Measurements from ENCODE around the gene ESAM.
A peak's percentile ranks its signal among the peaks of the same experiment; 100 is the strongest.

ESAM gene

DNA sequence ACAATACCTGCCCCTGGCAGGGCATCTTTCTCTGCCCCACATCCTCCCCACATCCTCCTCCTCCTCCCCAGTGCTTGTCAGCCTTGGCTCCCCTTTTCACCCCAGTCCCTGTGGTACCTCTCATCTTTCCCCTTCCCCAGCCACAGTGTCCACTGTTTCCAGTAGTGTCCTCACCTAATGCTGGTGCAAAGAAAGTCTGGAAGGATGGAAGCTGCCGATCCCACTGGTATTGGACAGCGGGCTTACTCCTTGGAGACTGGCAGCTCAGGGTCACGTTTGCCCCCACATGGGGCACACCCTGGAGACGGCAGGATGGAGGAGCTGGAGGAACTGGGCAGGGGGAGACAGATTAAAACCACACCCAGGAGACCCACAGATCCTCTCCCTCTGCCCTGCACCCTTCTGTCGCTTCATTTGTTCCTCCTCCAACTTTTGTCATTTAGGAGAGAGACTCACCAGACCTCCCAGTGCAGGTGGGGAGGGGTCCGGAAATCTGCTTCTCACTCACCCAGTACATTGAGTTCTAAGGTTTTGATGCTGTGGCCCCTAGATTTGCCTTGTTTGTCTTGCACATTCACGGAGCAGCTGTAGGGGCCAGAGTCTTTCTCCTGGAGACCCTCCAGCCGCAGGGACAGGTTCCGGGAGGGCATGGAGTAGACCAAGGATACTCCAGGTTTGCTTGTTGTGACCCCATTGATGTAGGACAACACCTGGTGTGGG lies 5.9 kb downstream of the ESAM start:
- Histone ChIP-seq H2AK5ac (ENCODE audit: low read length) (no peak overlapping the region), H2BK5ac (ENCODE audit: low read depth, low read length, poor library complexity) (no peak overlapping the region), H4K91ac (ENCODE audit: low read depth, low read length) (no peak overlapping the region), H3K27ac (ENCODE audit: low read depth, low read length) (no peak overlapping the region), H2BK12ac (ENCODE audit: low read length) (no peak overlapping the region), H4K12ac (ENCODE audit: low read depth, low read length) (no peak overlapping the region), H3K9ac (ENCODE audit: low read length) (no peak overlapping the region), H3K14ac (ENCODE audit: low read length) (no peak overlapping the region), H3K4me1 (ENCODE audit: control insufficient read depth in 1 of 2, insufficient read depth in 2 of 2, low read length in 2 of 2) (peaks cover 5 to 19% of the 10 kb centered on the region in 2 experiments), H3K27me3 (ENCODE audit: insufficient read depth, low read length) (peaks cover 68% of the 10 kb centered on the region), H4K8ac (ENCODE audit: low read depth, low read length) (no peak overlapping the region), H3K4me3 (ENCODE audit: low read depth, low read length) (peak overlapping the region; percentile 23), H3K79me2 (ENCODE audit: control insufficient read depth, insufficient read depth, low read length, poor library complexity) (no peaks in the 10 kb centered on the region), H3K23ac (ENCODE audit: low read length) (peak overlapping the region; percentile 31), H3K4ac (ENCODE audit: low read depth, low read length) (no peak overlapping the region), H2BK120ac (ENCODE audit: insufficient read depth, low read length, poor library complexity) (no peak overlapping the region), H3K18ac (ENCODE audit: low read length) (no peak overlapping the region), H3K9me3 (ENCODE audit: insufficient read depth, low read depth, low read length) (peaks cover 12% of the 10 kb centered on the region), H3K4me2 (ENCODE audit: low read length) (no peak overlapping the region), H3K36me3 (ENCODE audit: control insufficient read depth in 1 of 2, insufficient read depth in 2 of 2, low read length in 2 of 2) (no peaks in the 10 kb centered on the region), H2AFZ (ENCODE audit: insufficient read depth, low read length, poor library complexity) (no peak overlapping the region), H3K79me1 (ENCODE audit: low read length) (no peaks in the 10 kb centered on the region)
- WGBS (ENCODE audit: extremely low coverage, insufficient coverage, insufficient read length): no CpG with 5 or more reads among the region's 9 CpGs
- no peak for DNase-seq

DNA sequence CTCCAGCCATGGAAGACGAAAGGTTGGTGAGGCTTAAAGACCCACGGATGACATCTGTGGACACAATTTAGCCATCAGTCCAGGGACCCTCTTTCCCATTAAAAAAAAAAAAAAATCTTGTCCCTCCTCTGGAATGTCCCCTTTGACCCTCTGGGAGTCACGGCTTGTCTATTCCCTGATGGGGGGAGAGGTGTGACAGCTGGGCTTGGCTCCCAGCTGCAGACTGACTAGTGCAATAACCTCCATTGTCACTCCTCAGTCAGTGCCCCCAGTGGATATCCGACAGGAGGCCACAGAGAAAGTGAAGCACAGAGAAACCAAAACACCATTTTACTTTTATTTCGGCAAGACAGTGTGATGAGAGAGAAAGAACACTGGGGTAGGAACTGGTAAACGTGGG lies 7.4 kb downstream of the ESAM start:
- Histone ChIP-seq H4K8ac (ENCODE audit: low read depth, low read length) (no peak overlapping the region), H3K36me3 (ENCODE audit: control insufficient read depth in 1 of 2, insufficient read depth in 2 of 2, low read length in 2 of 2) (no peaks in the 10 kb centered on the region), H2AFZ (ENCODE audit: insufficient read depth, low read length, poor library complexity) (no peak overlapping the region), H3K4me1 (ENCODE audit: control insufficient read depth in 1 of 2, insufficient read depth in 2 of 2, low read length in 2 of 2) (peaks cover 5 to 12% of the 10 kb centered on the region in 2 experiments), H3K79me2 (ENCODE audit: control insufficient read depth, insufficient read depth, low read length, poor library complexity) (no peaks in the 10 kb centered on the region), H3K18ac (ENCODE audit: low read length) (no peak overlapping the region), H3K27ac (ENCODE audit: low read depth, low read length) (no peak overlapping the region), H4K91ac (ENCODE audit: low read depth, low read length) (no peak overlapping the region), H3K14ac (ENCODE audit: low read length) (no peak overlapping the region), H3K4ac (ENCODE audit: low read depth, low read length) (no peak overlapping the region), H2BK5ac (ENCODE audit: low read depth, low read length, poor library complexity) (no peak overlapping the region), H2BK120ac (ENCODE audit: insufficient read depth, low read length, poor library complexity) (no peak overlapping the region), H3K79me1 (ENCODE audit: low read length) (no peaks in the 10 kb centered on the region), H3K23ac (ENCODE audit: low read length) (no peak overlapping the region), H3K27me3 (ENCODE audit: insufficient read depth, low read length) (peaks cover 60% of the 10 kb centered on the region), H3K9me3 (ENCODE audit: insufficient read depth, low read depth, low read length) (peaks cover 13% of the 10 kb centered on the region), H4K12ac (ENCODE audit: low read depth, low read length) (no peak overlapping the region), H3K4me3 (ENCODE audit: low read depth, low read length) (no peak overlapping the region), H3K9ac (ENCODE audit: low read length) (no peak overlapping the region), H3K4me2 (ENCODE audit: low read length) (no peak overlapping the region), H2BK12ac (ENCODE audit: low read length) (no peak overlapping the region), H2AK5ac (ENCODE audit: low read length) (no peak overlapping the region)
- DNase-seq: no peak
- no CpG with 5 or more reads among the region's 6 CpGs for WGBS (ENCODE audit: extremely low coverage, insufficient coverage, insufficient read length)

DNA sequence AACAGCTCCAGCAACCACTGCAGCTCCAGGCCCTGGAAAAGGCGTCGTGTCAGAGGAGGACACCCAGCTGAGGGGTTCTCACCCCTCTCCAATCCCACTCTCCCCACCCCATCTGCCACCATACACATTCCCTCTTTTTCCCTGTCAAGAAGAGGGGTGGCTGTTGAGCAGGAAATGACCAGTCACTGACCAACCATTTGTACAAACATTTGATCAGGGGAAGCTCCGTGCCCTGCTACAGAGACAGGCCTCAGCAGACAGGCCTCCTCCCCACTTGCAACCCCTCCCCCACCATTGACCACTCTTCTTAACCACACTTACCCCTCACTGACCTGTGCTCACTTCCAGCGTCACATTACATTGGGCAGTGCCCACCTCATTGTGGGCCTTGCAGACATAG lies 7.8 kb downstream of the ESAM start:
- no peak overlapping the region for H2BK5ac ChIP-seq (ENCODE audit: low read depth, low read length, poor library complexity)
- H4K8ac ChIP-seq (ENCODE audit: low read depth, low read length): no peak overlapping the region
- H4K12ac ChIP-seq (ENCODE audit: low read depth, low read length): no peak overlapping the region
- H3K4me3 ChIP-seq (ENCODE audit: low read depth, low read length): no peak overlapping the region
- H3K14ac ChIP-seq (ENCODE audit: low read length): no peak overlapping the region
- H3K79me2 ChIP-seq (ENCODE audit: control insufficient read depth, insufficient read depth, low read length, poor library complexity): no peaks in the 10 kb centered on the region
- H3K27ac ChIP-seq (ENCODE audit: low read depth, low read length): no peak overlapping the region
- peaks cover 11% of the 10 kb centered on the region for H3K9me3 ChIP-seq (ENCODE audit: insufficient read depth, low read depth, low read length)
- no CpG with 5 or more reads among the region's 4 CpGs for WGBS (ENCODE audit: extremely low coverage, insufficient coverage, insufficient read length)
- no peak overlapping the region for H3K23ac ChIP-seq (ENCODE audit: low read length)
- H2BK12ac ChIP-seq (ENCODE audit: low read length): no peak overlapping the region
- H3K79me1 ChIP-seq (ENCODE audit: low read length): no peaks in the 10 kb centered on the region
- no peak overlapping the region for H3K9ac ChIP-seq (ENCODE audit: low read length)
- H3K36me3 ChIP-seq (ENCODE audit: control insufficient read depth in 1 of 2, insufficient read depth in 2 of 2, low read length in 2 of 2): no peaks in the 10 kb centered on the region
- H2AFZ ChIP-seq (ENCODE audit: insufficient read depth, low read length, poor library complexity): no peak overlapping the region
- H3K18ac ChIP-seq (ENCODE audit: low read length): no peak overlapping the region
- H3K4me1 ChIP-seq (ENCODE audit: control insufficient read depth in 1 of 2, insufficient read depth in 2 of 2, low read length in 2 of 2): peaks cover 2 to 10% of the 10 kb centered on the region in 2 experiments
- H3K4me2 ChIP-seq (ENCODE audit: low read length): no peak overlapping the region
- DNase-seq: no peak
- peaks cover 59% of the 10 kb centered on the region for H3K27me3 ChIP-seq (ENCODE audit: insufficient read depth, low read length)
- no peak overlapping the region for H4K91ac ChIP-seq (ENCODE audit: low read depth, low read length)
- H2AK5ac ChIP-seq (ENCODE audit: low read length): no peak overlapping the region
- no peak overlapping the region for H3K4ac ChIP-seq (ENCODE audit: low read depth, low read length)
- H2BK120ac ChIP-seq (ENCODE audit: insufficient read depth, low read length, poor library complexity): no peak overlapping the region

- H3K4me1 ChIP-seq (ENCODE audit: control insufficient read depth in 1 of 2, insufficient read depth in 2 of 2, low read length in 2 of 2): peaks cover 0 to 4% of the 10 kb centered on the region in 2 experiments
- H3K23ac ChIP-seq (ENCODE audit: low read length): no peak overlapping the region
- H2BK5ac ChIP-seq (ENCODE audit: low read depth, low read length, poor library complexity): no peak overlapping the region
- H3K27me3 ChIP-seq (ENCODE audit: insufficient read depth, low read length): peaks cover 57% of the 10 kb centered on the region
- H2BK120ac ChIP-seq (ENCODE audit: insufficient read depth, low read length, poor library complexity): no peak overlapping the region
- no peaks in the 10 kb centered on the region for H3K79me2 ChIP-seq (ENCODE audit: control insufficient read depth, insufficient read depth, low read length, poor library complexity)
- no peak for DNase-seq
- no peak overlapping the region for H3K4ac ChIP-seq (ENCODE audit: low read depth, low read length)
- H3K4me2 ChIP-seq (ENCODE audit: low read length): no peak overlapping the region
- peaks cover 8% of the 10 kb centered on the region for H3K9me3 ChIP-seq (ENCODE audit: insufficient read depth, low read depth, low read length)
- H4K8ac ChIP-seq (ENCODE audit: low read depth, low read length): no peak overlapping the region
- no peak overlapping the region for H2AFZ ChIP-seq (ENCODE audit: insufficient read depth, low read length, poor library complexity)
- H4K12ac ChIP-seq (ENCODE audit: low read depth, low read length): no peak overlapping the region
- H3K36me3 ChIP-seq (ENCODE audit: control insufficient read depth in 1 of 2, insufficient read depth in 2 of 2, low read length in 2 of 2): no peaks in the 10 kb centered on the region
- no peak overlapping the region for H2BK12ac ChIP-seq (ENCODE audit: low read length)
- WGBS (ENCODE audit: extremely low coverage, insufficient coverage, insufficient read length): no CpG with 5 or more reads among the region's 7 CpGs
- H3K79me1 ChIP-seq (ENCODE audit: low read length): no peaks in the 10 kb centered on the region
- peak overlapping the region; percentile 35 for H3K4me3 ChIP-seq (ENCODE audit: low read depth, low read length)
- no peak overlapping the region for H2AK5ac ChIP-seq (ENCODE audit: low read length)
- no peak overlapping the region for H3K27ac ChIP-seq (ENCODE audit: low read depth, low read length)
- no peak overlapping the region for H4K91ac ChIP-seq (ENCODE audit: low read depth, low read length)
- no peak overlapping the region for H3K9ac ChIP-seq (ENCODE audit: low read length)
- no peak overlapping the region for H3K18ac ChIP-seq (ENCODE audit: low read length)
- H3K14ac ChIP-seq (ENCODE audit: low read length): no peak overlapping the region
These were observed 8.5 kb downstream of the ESAM start for GRCh38 chr11:124753624-124754023.

All from trophoblast cell (in vitro differentiated cells and primary cell).